Measurements from ENCODE around the gene IPO4.
A peak's percentile ranks its signal among the peaks of the same experiment; 100 is the strongest.

- TF ChIP-seq POLR2A (IDR thresholded peaks at IDR 0.05; ENCODE audit: control extremely low read depth in 1 of 2, low read depth in 2 of 2, low read length in 2 of 2) (no peak; a peak in 1 of 3 replicates), MAX (IDR thresholded peaks at IDR 0.05) (no peak; the same call in 1 of the 2 replicates), SIN3A (conservative IDR thresholded peaks at IDR 0.05 in 1 of 2, IDR thresholded peaks at IDR 0.05 in 1 of 2; ENCODE audit: low read depth in 1 of 2, low read length in 2 of 2) (peak in 1 of 2 experiments; percentile 89; a peak in 2 of 4 replicates), RAD21 (IDR thresholded peaks at IDR 0.05 in 1 of 2, conservative IDR thresholded peaks at IDR 0.05 in 1 of 2; ENCODE audit: low read depth in 2 of 2, low read length in 2 of 2) (no peak; a peak in 1 of 4 replicates), SRF (IDR thresholded peaks at IDR 0.05; ENCODE audit: low read depth, low read length) (no peak), CTCF (IDR thresholded peaks at IDR 0.05; ENCODE audit: control extremely low read depth in 1 of 3, insufficient read depth in 1 of 3, low read depth in 1 of 3, low read length in 3 of 3) (no peak), YY1 (IDR thresholded peaks at IDR 0.05; ENCODE audit: low read depth, low read length) (no peak), TAF7 (optimal IDR thresholded peaks at IDR 0.05; ENCODE audit: borderline replicate concordance, low read depth, low read length) (peak; percentile 81), HDAC2 (IDR thresholded peaks at IDR 0.05; ENCODE audit: borderline replicate concordance in 1 of 2, low read depth in 2 of 2, low read length in 2 of 2) (no peak)
These were observed 42.1 kb downstream of the IPO4 start, which contains the start of gene PSME2 for GRCh38 chr14:24146453-24146977.

Measured in H1 (cell line).